B cell (primary cell): Measurements from ENCODE around the gene STPG1. TPM values are rescaled to one million over a fixed set of nuclear protein-coding genes. Genes with fewer than 3 reads are reported as not detected.

Experiments used
- ATAC-seq: fragments of 200-7000 bp; cut with Tn5 transposase; one replicate; pipeline ENCODE4 v1.10.0; 2021; ENCODE audit warnings: low read depth, mild to moderate bottlenecking, moderate number of reproducible peaks, moderate library complexity
- CTCF ChIA-PET: fragments of 350-600 bp; sonication (Branson Sonifier 250); formaldehyde crosslinking; loops from one replicate; lab custom pipeline; 2021; ENCODE audit warnings: antibody characterized with exemption, inconsistent platforms; lab: Charles Lee
- POLR2A ChIA-PET: fragments of 350-600 bp; sonication (Branson Sonifier 250); formaldehyde crosslinking; loops from one replicate; lab custom pipeline; 2021; ENCODE audit warnings: antibody characterized with exemption; lab: Charles Lee
- DNase-seq: peaks from one replicate; pipeline ENCODE4 v3.0.0; 2013
- H2AFZ ChIP-seq: 2 replicates; pipeline ENCODE4 v1.6.1; 2012; ENCODE audit warnings: mild to moderate bottlenecking, low read depth, low read length; ENCODE audit not compliant: insufficient read depth, poor library complexity, severe bottlenecking
- H3K27ac ChIP-seq, 2 donors: 1 replicate in 1 of 2; 2 replicates in 1 of 2; pipeline ENCODE4 v1.5.1; 2012 to 2013; ENCODE audit warnings: low read length in 2 of 2, mild to moderate bottlenecking in 2 of 2, moderate library complexity in 1 of 2
- H3K27me3 ChIP-seq, 4 experiments: fragments of 200-600 bp in 1 of 4; sonication (generic) in 1 of 4; replicated peaks in 1 of 4; 1 replicate in 2 of 4; 2 replicates in 2 of 4; pipeline versions ENCODE4 v1.6.1 to v1.7.0; 2013 to 2016; ENCODE audit warnings: low read length in 3 of 4, mild to moderate bottlenecking in 2 of 4, mixed read lengths in 1 of 4, moderate library complexity in 1 of 4; ENCODE audit not compliant: insufficient read depth in 4 of 4, control insufficient read depth in 3 of 4; ENCODE audit errors: control extremely low read depth in 1 of 4
- H3K36me3 ChIP-seq, 2 experiments: replicated peaks in 1 of 2; 1 replicate in 1 of 2; 2 replicates in 1 of 2; pipeline versions ENCODE4 v1.6.1 to v1.7.1; 2013; ENCODE audit warnings: low read length in 1 of 2; ENCODE audit not compliant: insufficient read depth in 2 of 2, control insufficient read depth in 1 of 2; ENCODE audit errors: control extremely low read depth in 1 of 2, extremely low read depth in 1 of 2
- H3K4me1 ChIP-seq, 2 donors: fragments of 200-600 bp in 1 of 2; sonication (generic) in 1 of 2; 1 replicate in 1 of 2; 2 replicates in 1 of 2; pipeline versions ENCODE4 v1.5.1 to v1.6.1; 2013 to 2017; ENCODE audit warnings: low read length in 2 of 2; ENCODE audit not compliant: control insufficient read depth in 2 of 2, insufficient read depth in 2 of 2
- H3K4me2 ChIP-seq: replicated peaks from 2 replicates; pipeline ENCODE3; 2012; ENCODE audit warnings: mild to moderate bottlenecking, low read depth, low read length; ENCODE audit not compliant: poor library complexity, severe bottlenecking
- H3K4me3 ChIP-seq, 5 experiments: fragments of 200-600 bp in 1 of 5; sonication (generic) in 1 of 5; 1 replicate in 3 of 5; 2 replicates in 2 of 5; pipeline versions ENCODE4 v1.5.1 to v1.7.0; 2011 to 2016; ENCODE audit warnings: low read length in 4 of 5, mild to moderate bottlenecking in 4 of 5, low read depth in 2 of 5, control low read depth in 1 of 5, moderate library complexity in 1 of 5; ENCODE audit not compliant: insufficient read depth in 1 of 5; ENCODE audit errors: control extremely low read depth in 1 of 5, extremely low read depth in 1 of 5
- H3K79me2 ChIP-seq: fragments of 200-600 bp; sonication (generic); one replicate; pipeline ENCODE4 v1.6.0; 2016; ENCODE audit warnings: low read length; ENCODE audit not compliant: control insufficient read depth, insufficient read depth
- H3K9ac ChIP-seq: fragments of 200-600 bp; sonication (generic); 2 replicates; pipeline ENCODE4 v1.6.1; 2017; ENCODE audit warnings: mild to moderate bottlenecking, low read length, moderate library complexity
- H3K9me3 ChIP-seq, 3 donors: one replicate each; pipeline versions ENCODE4 v1.6.1 to v1.7.1; 2013; ENCODE audit warnings: low read length in 2 of 3; ENCODE audit not compliant: control insufficient read depth in 2 of 3, insufficient read depth in 1 of 3; ENCODE audit errors: control extremely low read depth in 1 of 3
- H4K20me1 ChIP-seq: 2 replicates; pipeline ENCODE4 v1.6.0; 2012; ENCODE audit warnings: mild to moderate bottlenecking, low read length; ENCODE audit not compliant: insufficient read depth, control insufficient read depth, poor library complexity, severe bottlenecking
- H3K27ac Mint-ChIP-seq: one replicate; pipeline ENCODE4 v1.8.0; 2021; ENCODE audit warnings: mixed read lengths
- H3K27me3 Mint-ChIP-seq: one replicate; pipeline ENCODE4 v1.8.0; 2021; ENCODE audit warnings: mixed read lengths
- H3K4me1 Mint-ChIP-seq: one replicate; pipeline ENCODE4 v1.8.0; 2021; ENCODE audit warnings: mixed read lengths
- H3K4me3 Mint-ChIP-seq: one replicate; pipeline ENCODE4 v1.8.0; 2021; ENCODE audit warnings: mixed read lengths
- H3K9me3 Mint-ChIP-seq: one replicate; pipeline ENCODE4 v1.8.0; 2022; ENCODE audit warnings: mixed read lengths; ENCODE audit not compliant: insufficient read depth
- CTCF ChIP-seq: fragments of 200-600 bp; IDR thresholded peaks from one replicate; pipeline ENCODE4 v1.8.0; 2022; ENCODE audit warnings: antibody characterized with exemption, mild to moderate bottlenecking
- EZH2 ChIP-seq: IDR thresholded peaks from 2 replicates; pipeline ENCODE4 v1.6.1; 2012; ENCODE audit warnings: borderline replicate concordance, low read depth, mild to moderate bottlenecking, moderate library complexity, low read length; ENCODE audit not compliant: insufficient read depth, poor library complexity, severe bottlenecking
- WGBS: methylation state at CpG from one replicate; pipeline ENCODE4 v1.1.5; 2013; ENCODE audit warnings: missing lambda C conversion rate; ENCODE audit not compliant: insufficient coverage; 5-methylcytosine and 5-hydroxymethylcytosine counted together
- intact Hi-C: fragments of 100-400 bp; cut with micrococcal nuclease; formaldehyde crosslinking; loops from one replicate; pipeline ENCODE4 v1.10.0; 2022
- polyA plus RNA-seq: library from polyadenylated mRNA; depleted of rRNA; stranded (reverse); fragments of >200 nt; gene quantifications from 2 replicates; pipeline ENCODE4 v1.2.3, GENCODE V29; 2012
- total RNA-seq, 2 donors: library from RNA; stranded (reverse); fragments of 120-200 nt in 1 of 2; gene quantifications; 1 replicate in 1 of 2; 2 replicates in 1 of 2; pipeline versions ENCODE4 v1.2.3 to v1.2.4, GENCODE V29; 2013 to 2022

STPG1 gene
- total and polyA plus RNA-seq, 2 donors (not counting 1 experiment from before 2014, with no cell fraction given), result 4.6 to 6.1 TPM

- ATAC-seq (no peak), DNase-seq (no peak)
- Histone ChIP-seq H3K27me3 (peaks cover 0 to 15% (median 0%) of the 10 kb centered on the region in 4 experiments), H4K20me1 (no peaks in the 10 kb centered on the region), H3K9ac (no peak overlapping the region), H3K4me3 (no peak overlapping the region), H2AFZ (no peak overlapping the region), H3K27ac (no peak overlapping the region), H3K36me3 (no peaks in the 10 kb centered on the region), H3K4me2 (no peak overlapping the region), H3K4me1 (no peaks in the 10 kb centered on the region), H3K79me2 (no peaks in the 10 kb centered on the region), H3K9me3 (peaks cover 0 to 10% (median 0%) of the 10 kb centered on the region in 3 donors)
- TF ChIP-seq CTCF, result no peak
- TF ChIP-seq EZH2, result no peak
- 98% methylated on average over 9 of the region's 13 CpGs for WGBS
- ChIA-PET CTCF (interaction anchor here (0.8 kb wide), 1 partner anchor 48 kb away, joined by 3 read pairs; no protein-coding TSS in a partner anchor), POLR2A (no interaction called here)
- H3K4me1 Mint-ChIP-seq, result no peaks in the 10 kb centered on the region
- H3K9me3 Mint-ChIP-seq, result no peaks in the 10 kb centered on the region
- no peak overlapping the region for H3K4me3 Mint-ChIP-seq
- H3K27ac Mint-ChIP-seq, result no peak overlapping the region
- intact Hi-C loops, result no loop called here
- peaks cover 9% of the 10 kb centered on the region for H3K27me3 Mint-ChIP-seq
Measured at GRCh38 chr1:24343412-24344089, 70.0 kb downstream of the STPG1 start.

GRCh38 chr1:24341260-24341659 lies 72.3 kb downstream of the STPG1 start:
- no peak for ATAC-seq
- peaks cover 0 to 16% (median 0%) of the 10 kb centered on the region in 4 experiments for H3K27me3 ChIP-seq
- H3K27ac Mint-ChIP-seq, result no peak overlapping the region
- H3K4me1 ChIP-seq, result no peaks in the 10 kb centered on the region
- no peak overlapping the region for H3K4me3 ChIP-seq
- no peak overlapping the region for H2AFZ ChIP-seq
- no peaks in the 10 kb centered on the region for H3K9me3 Mint-ChIP-seq
- no peak overlapping the region for H3K4me2 ChIP-seq
- CTCF ChIA-PET, result interaction anchor here (1.4 kb wide), 1 partner anchor 50 kb away, joined by 5 read pairs; no protein-coding TSS in a partner anchor
- H3K27ac ChIP-seq, result no peak overlapping the region
- POLR2A ChIA-PET, result no interaction called here
- no peaks in the 10 kb centered on the region for H3K36me3 ChIP-seq
- 44% methylated on average over 8 of the region's 8 CpGs for WGBS
- H3K9me3 ChIP-seq, result peaks cover 0 to 10% (median 0%) of the 10 kb centered on the region in 3 donors
- no peak overlapping the region for H3K9ac ChIP-seq
- H3K79me2 ChIP-seq, result no peaks in the 10 kb centered on the region
- H4K20me1 ChIP-seq, result no peaks in the 10 kb centered on the region
- no peak overlapping the region for H3K4me3 Mint-ChIP-seq
- TF ChIP-seq CTCF, result no peak
- no peak for TF ChIP-seq EZH2
- no peak for DNase-seq
- intact Hi-C loops, result no loop called here
- peaks cover 10% of the 10 kb centered on the region for H3K27me3 Mint-ChIP-seq
- no peaks in the 10 kb centered on the region for H3K4me1 Mint-ChIP-seq
